Measurements from ENCODE around the gene OAS1.
"Not testable (repeated sequence)": the region's sequence is repeated elsewhere in the genome, so short reads cannot be mapped to it uniquely, and the experiment has no call there.

The OAS1 gene

DNA sequence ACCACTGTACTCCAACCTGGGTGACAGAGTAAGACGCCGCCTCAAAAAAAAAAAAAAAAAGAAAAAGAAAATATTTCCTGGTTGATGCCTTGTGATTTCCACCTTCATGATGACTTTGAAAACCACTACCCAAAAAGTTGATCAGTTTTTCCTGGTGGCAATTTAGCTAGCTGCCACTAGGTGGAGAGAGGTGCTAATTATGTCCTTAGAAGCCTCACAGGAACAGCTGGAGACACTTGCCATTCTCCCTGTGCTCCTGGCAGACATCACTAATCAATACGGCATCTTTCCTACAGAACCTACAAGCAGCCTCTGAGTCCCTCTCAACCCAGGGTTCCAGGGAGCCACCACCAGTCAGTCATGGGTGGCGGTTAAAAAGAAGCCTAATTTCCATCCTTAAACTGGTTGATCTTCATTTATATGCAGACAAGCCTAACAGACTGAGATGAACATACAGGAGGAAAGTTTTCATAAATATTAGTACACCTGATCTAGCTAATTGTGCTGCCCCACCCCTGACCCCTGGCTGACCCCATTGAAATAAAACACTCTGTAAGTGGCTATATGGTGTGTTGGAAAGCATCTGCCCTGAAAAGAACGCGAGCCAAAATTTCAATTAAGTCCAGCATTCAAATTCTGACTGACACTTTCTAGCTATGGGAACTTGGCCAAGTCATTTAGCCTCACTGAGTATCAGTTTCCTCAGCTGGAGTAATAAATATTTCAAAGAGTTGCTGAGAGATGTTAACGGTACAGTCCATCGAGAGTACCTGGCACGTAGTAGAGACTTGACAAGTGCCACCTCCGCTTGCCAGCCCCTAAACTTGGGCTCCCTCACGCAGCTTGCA is 6.2 kb upstream of the OAS1 start:
- DNase-seq (ENCODE audit: low read depth, low spot score), result no peak

DNA sequence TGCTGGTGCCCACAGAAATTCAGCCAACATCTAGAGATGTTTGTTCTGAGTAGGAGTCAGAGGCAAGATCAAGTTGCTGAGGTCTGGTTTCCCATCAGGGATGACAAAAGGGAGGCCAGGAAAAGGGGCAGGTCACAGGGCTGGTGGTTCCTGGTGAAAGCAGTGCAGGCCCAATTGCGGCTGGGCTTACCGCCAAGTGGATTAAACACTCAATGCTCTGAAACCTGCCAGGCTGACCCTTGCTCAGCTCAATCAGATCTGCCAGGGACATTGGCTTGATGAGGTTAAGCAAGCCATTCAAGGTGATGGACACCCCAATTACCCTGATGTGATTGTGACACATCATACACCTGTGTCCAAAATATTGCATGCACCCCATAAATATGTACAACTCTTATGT is 5.5 kb upstream of the OAS1 start:
- DNase-seq (ENCODE audit: low read depth, low spot score), result no peak

DNA sequence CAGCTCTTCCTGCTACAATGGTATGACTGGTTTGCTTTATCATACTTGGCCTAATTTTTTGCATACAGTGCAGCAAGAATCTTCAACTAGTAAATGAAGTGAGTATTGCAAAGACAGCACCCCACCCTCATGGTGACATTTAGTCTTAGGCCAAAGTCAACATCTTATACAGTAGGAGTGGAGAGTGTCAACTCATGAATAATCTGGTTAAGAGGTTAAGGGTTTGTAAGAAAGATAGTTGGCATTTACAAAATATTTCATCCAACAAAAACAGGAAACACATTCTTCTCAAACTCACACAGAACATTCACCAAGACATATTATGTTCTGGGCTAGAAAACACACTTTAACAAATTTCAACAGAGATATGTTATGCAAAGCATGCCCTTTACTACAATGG is 2.2 kb upstream of the OAS1 start:
- no peak for DNase-seq (ENCODE audit: low read depth, low spot score)

DNA sequence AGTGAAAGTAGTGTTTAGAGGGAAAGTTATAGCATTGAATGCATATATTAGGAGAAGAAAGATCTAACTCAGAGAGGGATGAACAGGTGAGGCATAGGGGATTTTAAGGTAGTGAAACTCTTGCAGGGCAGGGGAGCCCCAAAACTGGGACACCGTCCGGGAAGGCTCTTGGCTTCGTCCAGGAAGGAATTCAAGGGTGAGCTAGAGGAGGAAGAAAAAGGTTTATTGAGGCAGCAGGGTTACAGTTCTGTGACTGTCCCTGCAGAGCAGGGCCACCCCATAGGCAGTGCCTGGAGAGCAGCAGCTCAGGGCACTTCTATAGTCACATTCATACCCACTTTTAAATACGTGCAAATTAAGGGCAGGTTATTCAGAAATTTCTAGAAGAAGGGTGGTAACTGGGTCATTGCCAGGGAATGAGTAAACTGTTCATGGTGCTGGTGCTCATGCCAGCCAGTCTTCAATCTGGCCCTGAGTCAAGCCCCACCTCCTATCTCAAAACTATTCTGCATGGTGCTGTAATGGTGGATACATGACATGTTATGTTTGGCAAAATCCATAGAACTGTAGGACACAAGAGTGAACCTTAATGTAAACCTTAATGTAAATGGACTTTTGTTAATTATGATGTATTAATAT is 1.2 kb upstream of the OAS1 start:
- no peak for DNase-seq (ENCODE audit: low read depth, low spot score)

DNA sequence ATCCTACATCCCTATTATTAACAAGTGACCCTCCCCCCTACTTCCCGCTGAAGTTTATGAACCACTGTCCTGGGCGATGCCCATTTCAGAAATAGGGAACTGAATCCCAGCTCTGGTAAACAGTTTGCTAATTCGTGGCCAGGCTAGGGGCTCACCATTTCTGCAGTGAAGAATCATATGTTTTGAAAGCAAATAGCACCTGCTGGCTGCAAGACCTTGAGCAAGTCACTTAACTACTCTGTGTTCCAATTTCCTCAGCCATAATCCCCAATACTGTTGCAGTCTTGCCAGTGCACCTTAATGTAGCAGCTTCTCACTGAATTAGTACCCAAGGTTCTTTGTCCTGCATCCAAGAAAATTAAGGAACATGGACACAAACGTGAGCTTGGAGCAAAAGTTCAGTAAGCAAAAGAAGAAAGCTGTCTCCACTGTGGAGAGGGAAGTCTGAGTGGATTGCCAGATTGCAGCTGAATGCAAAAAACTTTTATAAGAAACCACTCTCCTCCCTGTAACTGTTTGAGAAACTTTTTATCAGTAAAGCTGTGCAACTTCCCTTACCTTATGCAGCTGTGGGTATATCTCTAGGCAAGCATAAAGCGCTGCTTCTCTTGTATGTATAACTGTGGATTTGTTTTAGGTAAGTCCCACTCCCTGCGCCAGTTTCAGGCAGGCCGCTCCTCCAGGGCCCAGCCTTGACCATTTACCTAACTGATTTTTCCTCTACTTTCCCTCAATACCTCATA is 824 bp downstream of the OAS1 start:
- no peak for DNase-seq (ENCODE audit: low read depth, low spot score)

DNA sequence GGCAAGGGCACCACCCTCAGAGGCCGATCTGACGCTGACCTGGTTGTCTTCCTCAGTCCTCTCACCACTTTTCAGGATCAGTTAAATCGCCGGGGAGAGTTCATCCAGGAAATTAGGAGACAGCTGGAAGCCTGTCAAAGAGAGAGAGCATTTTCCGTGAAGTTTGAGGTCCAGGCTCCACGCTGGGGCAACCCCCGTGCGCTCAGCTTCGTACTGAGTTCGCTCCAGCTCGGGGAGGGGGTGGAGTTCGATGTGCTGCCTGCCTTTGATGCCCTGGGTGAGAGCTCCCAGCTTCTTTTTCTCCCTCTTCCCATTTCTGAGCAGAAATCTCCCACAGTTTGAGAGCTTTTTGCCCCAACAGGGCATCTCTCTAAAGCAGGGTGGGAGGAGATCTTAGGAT is 1.8 kb downstream of the OAS1 start:
- DNase-seq (ENCODE audit: low read depth, low spot score), result no peak

DNA sequence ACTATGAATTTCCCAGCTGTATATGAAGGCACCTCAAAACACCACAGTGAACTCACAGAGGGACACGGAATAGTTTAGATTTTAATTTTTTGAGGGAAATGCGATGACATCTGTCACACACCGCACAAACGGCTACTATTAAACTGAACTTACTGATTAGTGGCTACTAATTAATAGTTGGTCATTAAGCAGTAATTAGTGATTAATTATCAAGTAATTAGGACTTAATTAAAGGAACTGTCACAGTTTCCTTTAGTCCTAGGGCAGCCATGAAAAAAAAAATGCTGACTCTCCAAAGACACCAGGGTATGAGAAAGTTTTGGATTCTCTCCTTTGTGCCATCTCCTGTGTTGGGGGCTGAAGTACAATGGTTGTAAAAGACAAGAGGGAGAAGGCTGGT is 2.9 kb downstream of the OAS1 start:
- DNase-seq (ENCODE audit: low read depth, low spot score), result no peak

DNA sequence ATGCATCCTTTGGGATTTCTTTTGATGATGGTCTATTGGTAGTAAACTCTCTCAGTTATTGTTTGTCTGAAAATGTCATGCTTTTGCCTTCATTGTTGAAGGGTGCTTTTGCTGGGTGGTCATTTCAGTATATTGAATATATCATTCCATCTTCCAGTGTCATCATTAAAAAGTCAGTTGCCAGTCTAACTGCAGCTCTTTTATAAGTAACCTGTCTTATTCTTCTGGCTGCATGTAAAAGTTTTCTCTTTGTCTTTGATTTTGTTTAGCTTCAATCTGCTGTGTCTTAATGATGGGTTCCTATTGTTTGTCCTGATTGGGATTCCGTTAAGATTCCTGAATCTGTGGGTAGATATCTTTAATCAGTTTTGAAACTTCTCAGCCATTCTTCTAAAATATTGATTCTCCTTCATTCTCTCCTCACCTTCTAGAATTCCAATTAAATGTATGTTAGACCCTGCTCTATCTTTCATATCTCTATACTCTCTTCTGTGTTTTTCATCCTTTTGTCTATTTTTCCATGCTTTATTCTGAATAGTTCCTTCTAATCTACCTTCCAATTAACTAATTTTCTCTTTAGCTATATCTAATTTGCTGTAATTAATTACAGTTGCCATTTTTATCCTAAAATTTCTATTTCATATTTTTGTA is 6.4 kb downstream of the OAS1 start:
- no peak for DNase-seq (ENCODE audit: low read depth, low spot score)

DNA sequence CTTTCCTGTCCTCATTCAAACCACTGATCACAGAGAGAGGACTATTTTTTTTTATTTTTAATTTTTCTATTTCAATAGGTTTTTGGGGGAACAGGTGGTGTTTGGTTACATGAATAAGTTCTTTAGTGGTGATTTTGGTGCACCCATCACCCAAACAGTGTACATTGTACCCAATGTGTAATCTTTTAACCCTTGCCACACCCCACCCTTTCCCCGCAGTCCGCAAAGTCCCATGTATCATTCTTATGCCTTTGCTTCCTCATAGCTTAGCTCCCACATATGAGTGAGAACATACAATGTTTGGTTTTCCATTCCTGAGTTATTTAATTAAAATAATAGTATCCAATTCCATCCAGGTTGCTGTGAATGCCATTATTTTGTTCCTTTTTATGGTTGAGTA is 7.1 kb downstream of the OAS1 start:
- DNase-seq (ENCODE audit: low read depth, low spot score), result not testable (repeated sequence)

DNA sequence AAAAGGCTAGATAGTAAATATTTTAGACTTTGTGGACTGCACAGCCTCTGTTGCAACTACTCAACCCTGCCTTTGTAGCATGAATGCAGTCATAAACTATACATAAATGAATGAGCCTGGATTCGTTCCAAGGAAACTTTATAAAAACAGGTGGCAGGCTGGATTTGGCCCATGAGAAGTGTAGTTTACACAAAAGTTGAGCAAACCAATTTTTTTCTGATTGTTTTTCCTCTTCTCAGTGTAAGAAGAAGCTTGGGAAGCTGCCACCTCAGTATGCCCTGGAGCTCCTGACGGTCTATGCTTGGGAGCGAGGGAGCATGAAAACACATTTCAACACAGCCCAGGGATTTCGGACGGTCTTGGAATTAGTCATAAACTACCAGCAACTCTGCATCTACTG is 9.5 kb downstream of the OAS1 start:
- no peak for DNase-seq (ENCODE audit: low read depth, low spot score)

DNA sequence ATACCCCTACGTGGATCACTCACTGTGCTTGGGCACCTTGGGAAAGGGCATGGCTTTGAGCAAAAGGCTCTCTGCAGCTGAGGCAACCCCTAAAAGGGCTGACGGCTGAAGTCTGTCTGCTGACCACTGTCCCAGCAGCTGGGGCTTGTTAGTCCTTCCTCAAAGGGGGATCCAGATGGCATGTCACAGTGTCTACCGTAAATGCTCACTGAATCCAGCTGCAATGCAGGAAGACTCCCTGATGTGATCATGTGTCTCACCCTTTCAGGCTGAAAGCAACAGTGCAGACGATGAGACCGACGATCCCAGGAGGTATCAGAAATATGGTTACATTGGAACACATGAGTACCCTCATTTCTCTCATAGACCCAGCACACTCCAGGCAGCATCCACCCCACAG is 12.4 kb downstream of the OAS1 start:
- no peak for DNase-seq (ENCODE audit: low read depth, low spot score)

DNA sequence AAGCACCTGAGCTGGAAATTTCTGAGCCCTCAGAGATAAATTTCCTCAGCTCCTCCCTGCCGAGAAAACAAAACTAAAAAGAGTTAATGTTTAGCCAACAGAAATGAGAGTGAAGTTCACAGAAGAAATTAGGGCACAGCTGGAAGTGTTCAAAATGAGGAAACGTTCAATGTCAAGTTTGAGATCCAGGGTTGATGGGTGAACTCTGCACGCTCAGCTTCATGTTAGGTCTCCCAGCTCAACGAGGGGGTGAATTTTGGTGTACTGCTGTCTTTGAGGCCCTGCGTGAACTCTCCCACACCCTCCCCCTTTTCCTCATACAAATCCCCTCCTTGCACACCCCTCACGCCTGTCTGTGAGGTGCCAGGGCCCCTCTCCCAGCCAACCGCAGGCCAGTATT is 18.2 kb downstream of the OAS1 start:
- DNase-seq (ENCODE audit: low read depth, low spot score), result no peak

DNA sequence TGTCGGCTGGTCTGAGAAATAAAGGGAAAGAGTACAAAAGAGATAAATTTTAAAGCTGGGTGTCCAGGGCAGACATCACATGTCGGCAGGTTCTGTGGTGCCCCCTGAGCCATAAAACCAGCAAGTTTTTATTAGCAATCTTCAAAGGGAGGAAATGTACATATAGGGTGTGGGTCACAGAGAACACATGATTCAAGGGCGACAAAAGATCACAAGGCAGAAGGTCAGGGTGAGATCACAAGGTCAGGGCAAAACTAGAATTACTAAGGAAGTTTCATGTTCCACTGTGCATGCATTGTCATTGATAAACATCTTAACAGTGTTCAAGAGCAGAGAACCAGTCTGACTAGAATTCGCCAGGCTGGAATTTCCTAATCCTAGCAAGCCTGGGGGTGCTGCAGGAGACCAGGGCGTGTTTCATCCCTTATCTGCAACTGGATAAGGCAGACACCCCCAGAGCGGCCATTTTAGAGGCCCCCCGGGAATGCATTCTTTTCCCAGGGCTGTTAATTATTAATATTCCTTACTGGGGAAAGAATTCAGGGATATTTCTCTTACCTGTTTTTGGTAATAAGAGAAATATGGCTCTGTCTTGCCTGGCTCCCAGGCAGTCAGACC is 19.8 kb downstream of the OAS1 start:
- DNase-seq (ENCODE audit: low read depth, low spot score), result not testable (repeated sequence)

DNA sequence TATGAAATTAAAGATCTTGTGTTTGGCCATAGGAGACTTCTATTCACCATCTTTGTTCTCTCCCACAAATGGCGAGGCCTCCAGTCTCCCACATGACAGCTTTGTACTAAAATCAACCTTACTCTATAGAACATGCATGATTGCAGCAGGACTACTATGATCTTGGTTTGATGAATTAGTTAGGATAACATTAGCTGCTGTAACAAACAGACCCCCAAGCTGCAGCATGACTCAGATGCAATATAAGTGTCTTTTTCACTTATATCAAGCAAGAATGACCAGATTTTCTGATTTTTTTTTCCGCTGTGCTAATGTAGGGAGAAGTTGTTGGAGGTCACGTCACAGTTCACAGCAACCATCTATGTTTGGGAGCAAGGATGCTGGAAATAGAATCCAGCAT is 20.7 kb downstream of the OAS1 start:
- no peak for DNase-seq (ENCODE audit: low read depth, low spot score)

DNA sequence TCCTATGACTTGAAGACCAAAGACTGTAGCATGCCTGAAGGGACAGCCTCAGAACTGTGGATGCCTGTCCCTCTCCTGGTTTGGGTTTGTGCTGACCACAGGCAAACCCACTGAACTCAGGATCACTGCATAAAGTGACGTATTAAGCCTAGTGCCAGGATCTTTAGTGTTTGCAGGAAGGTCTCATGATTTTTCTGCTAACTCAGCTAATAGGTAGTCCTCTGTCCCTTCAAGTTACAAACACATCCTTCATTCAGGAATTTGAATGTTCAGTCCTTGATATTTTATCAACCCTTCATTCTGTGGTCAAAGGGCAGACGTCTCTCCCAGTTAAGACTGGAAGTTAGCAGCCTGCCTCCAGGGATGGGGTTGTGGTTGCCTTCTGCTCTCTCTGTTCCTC is 21.2 kb downstream of the OAS1 start:
- DNase-seq (ENCODE audit: low read depth, low spot score), result no peak

DNA sequence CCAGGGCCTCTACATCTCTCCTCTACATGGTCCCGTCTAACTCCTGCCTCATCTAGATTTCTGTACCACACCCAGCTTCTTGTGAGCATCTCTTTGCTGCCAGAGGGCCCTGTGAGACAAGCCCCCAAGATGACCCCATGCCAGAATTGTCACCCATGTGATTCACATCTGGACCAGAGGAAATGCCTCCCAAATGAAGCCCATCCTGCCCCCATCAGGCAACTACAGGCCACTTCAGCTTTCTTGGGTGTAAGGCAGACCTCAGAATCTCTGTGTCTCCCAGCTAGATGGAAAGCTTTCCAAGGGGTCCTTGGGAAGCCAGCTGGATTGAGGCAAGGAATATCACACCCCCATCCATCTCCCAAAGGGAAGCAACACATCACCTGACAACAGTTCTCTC is 22.2 kb downstream of the OAS1 start:
- DNase-seq (ENCODE audit: low read depth, low spot score), result no peak

DNA sequence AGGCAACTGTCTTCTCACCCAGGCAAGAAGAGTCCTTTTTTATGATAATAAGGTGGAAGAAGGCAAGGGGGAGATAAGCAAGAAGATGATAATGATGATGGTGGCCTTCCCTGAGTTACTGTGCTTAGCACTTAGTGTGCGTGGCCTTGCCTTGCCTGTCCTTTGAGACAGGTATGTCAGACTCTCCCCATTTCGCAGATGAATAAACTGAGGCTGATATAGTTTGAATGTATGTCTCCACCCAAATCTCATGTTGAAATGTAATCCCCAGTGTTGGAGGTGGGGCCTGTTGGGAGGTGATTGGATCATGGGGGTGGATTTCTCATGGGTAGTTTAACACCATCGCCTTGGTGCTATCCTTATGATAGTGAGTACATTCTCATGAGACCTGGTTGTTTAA is 23.0 kb downstream of the OAS1 start:
- no peak for DNase-seq (ENCODE audit: low read depth, low spot score)

DNA sequence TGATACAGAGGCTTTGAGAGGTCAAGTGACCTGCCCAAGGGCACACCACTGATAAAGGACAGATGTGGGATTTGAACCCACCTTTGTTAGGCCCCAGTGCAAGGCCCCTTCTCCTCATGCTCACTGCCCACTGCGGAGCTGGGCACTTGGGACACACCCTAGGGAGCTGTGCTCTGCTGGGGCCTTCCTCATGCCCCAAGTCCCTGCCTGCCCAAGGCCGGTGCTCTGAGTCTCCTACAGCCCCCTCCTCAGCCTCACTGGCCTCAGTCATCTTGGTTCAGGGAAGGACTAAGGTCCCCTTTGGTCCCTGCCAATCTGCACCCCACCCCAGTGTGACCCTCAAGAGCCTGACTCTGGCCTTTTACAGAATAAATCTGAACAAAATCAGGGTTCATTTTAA is 23.6 kb downstream of the OAS1 start:
- no peak for DNase-seq (ENCODE audit: low read depth, low spot score)

DNA sequence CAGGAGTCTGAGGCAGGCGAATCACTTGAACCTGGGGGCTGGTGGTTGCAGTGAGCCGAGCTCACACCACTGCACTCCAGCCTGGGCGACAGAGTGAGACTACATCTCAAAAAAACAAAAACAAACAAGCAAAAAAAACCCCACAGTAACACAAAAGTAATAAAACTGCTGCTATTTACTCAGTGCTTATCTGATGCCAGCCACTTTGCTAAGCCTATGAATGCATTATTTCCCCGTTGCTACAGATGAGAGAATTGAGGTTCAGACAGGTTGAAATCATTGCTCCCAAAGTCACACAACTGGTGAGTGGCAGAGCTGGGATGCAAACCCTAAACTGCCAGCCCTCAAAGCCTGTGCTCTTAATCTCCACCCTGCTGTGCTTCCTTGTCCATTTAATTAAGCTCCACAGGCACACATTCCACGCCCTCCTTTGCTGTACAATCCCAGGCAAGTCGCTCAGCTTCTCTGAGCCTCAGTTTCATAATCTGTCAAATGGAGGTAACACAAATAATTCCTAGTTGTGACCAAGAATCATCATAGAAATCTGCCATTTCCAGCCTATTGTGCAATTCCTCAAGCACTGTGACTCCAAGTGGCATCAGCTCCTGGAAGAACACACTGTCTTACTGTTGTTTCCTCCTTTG is 25.8 kb downstream of the OAS1 start:
- no peak for DNase-seq (ENCODE audit: low read depth, low spot score)

DNA sequence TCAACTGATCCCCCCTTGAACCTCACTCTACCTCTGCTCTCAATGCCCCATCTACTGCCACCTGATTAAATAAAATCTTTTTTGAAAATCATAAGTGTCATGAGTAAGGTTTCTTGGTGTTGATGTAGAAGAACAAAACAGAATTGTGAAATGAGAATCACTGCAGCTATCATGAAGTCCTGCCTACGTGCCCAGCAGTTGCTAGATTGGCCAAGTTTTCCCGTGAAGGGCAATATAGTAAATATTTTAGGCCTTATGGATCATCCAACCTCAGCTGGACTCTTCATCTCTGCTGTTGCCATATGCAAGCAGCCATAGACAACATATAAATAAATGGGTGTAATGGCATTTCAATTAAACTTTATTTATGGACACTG is 26.4 kb downstream of the OAS1 start:
- no peak for DNase-seq (ENCODE audit: low read depth, low spot score)

DNA sequence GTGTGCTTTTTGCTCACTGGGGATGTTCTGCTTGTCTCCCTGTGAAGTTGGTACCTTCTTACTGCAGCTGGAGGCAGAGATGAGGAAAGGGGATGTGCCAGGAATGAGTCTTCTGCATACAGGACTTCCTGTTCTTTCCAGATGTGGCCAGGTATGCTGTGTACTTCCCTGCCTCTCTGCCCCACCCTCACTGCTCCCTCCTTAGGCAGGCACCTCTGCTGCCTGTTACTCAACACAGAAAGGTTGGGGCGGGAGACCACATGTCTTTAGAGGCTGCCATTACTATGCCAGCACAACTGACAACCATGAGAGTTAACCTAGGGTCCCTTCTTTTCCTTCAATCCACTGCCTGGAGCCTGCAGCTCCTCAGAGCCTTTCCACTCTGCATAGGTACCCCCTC is 29.5 kb downstream of the OAS1 start:
- no peak for DNase-seq (ENCODE audit: low read depth, low spot score)
